Esophagus muscularis mucosa (tissue), 3 donors: ENCODE results near the gene SELENOT.

ENCODE experiments used
- POLR2AphosphoS5 ChIP-seq, 2 donors: sonication (generic); formaldehyde crosslinking; IDR thresholded peaks; one replicate each; pipeline ENCODE4 v1.6.1; 2017; ENCODE audit warnings: antibody characterized with exemption in 2 of 2
- TF ChIP-seq, protein P1 (sequence below), 3 experiments: fragments of 200-600 bp in 2 of 3; fragments of 450-650 bp in 1 of 3; sonication (generic) in 2 of 3; IDR thresholded peaks; one replicate each; pipeline ENCODE4 v1.5.1; 2017 to 2019; ENCODE audit warnings: antibody characterized with exemption in 3 of 3, mild to moderate bottlenecking in 2 of 3, moderate library complexity in 1 of 3

DNA sequence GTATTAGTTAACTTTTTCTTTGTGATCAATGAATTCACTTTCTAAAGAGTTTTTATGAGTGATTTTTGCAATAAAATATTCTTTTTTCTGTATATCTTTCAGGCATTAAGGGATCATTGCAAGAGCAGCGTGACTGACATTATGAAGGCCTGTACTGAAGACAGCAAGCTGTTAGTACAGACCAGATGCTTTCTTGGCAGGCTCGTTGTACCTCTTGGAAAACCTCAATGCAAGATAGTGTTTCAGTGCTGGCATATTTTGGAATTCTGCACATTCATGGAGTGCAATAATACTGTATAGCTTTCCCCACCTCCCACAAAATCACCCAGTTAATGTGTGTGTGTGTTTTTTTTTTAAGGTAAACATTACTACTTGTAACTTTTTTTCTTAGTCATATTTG, 24.4 kb downstream of the SELENOT start:
- TF ChIP-seq, protein P1, sequence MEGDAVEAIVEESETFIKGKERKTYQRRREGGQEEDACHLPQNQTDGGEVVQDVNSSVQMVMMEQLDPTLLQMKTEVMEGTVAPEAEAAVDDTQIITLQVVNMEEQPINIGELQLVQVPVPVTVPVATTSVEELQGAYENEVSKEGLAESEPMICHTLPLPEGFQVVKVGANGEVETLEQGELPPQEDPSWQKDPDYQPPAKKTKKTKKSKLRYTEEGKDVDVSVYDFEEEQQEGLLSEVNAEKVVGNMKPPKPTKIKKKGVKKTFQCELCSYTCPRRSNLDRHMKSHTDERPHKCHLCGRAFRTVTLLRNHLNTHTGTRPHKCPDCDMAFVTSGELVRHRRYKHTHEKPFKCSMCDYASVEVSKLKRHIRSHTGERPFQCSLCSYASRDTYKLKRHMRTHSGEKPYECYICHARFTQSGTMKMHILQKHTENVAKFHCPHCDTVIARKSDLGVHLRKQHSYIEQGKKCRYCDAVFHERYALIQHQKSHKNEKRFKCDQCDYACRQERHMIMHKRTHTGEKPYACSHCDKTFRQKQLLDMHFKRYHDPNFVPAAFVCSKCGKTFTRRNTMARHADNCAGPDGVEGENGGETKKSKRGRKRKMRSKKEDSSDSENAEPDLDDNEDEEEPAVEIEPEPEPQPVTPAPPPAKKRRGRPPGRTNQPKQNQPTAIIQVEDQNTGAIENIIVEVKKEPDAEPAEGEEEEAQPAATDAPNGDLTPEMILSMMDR (IDR thresholded peaks at IDR 0.05), result no peak
- no peak for TF ChIP-seq POLR2AphosphoS5 (IDR thresholded peaks at IDR 0.05)
